ENCODE data around the gene USP22.

Gene USP22

GRCh38 chr17:20961586-20961985, 81.2 kb downstream of the USP22 start:
- Histone ChIP-seq H3K36me3 (ENCODE audit: insufficient read depth, low read length) (no peaks in the 10 kb centered on the region), H3K9me3 (ENCODE audit: control insufficient read depth, insufficient read depth, low read length) (no peaks in the 10 kb centered on the region), H3K9ac (ENCODE audit: low read depth, low read length) (no peak overlapping the region), H3K4me1 (ENCODE audit: insufficient read depth, low read length) (peaks cover 8% of the 10 kb centered on the region)

- Histone ChIP-seq H3K36me3 (ENCODE audit: insufficient read depth, low read length) (no peaks in the 10 kb centered on the region), H3K4me1 (ENCODE audit: insufficient read depth, low read length) (peaks cover 8% of the 10 kb centered on the region), H3K9me3 (ENCODE audit: control insufficient read depth, insufficient read depth, low read length) (no peaks in the 10 kb centered on the region), H3K9ac (ENCODE audit: low read depth, low read length) (no peak overlapping the region)
Observed at GRCh38 chr17:20960871-20961270, 81.9 kb downstream of the USP22 start.

GRCh38 chr17:20955427-20956323, 87.1 kb downstream of the USP22 start:
- H3K9me3 ChIP-seq (ENCODE audit: control insufficient read depth, insufficient read depth, low read length), result no peaks in the 10 kb centered on the region
- H3K36me3 ChIP-seq (ENCODE audit: insufficient read depth, low read length), result no peaks in the 10 kb centered on the region
- no peak overlapping the region for H3K9ac ChIP-seq (ENCODE audit: low read depth, low read length)
- H3K4me1 ChIP-seq (ENCODE audit: insufficient read depth, low read length), result no peaks in the 10 kb centered on the region

- H3K4me1 ChIP-seq (ENCODE audit: insufficient read depth, low read length), result no peaks in the 10 kb centered on the region
- no peak overlapping the region for H3K9ac ChIP-seq (ENCODE audit: low read depth, low read length)
- no peaks in the 10 kb centered on the region for H3K36me3 ChIP-seq (ENCODE audit: insufficient read depth, low read length)
- H3K9me3 ChIP-seq (ENCODE audit: control insufficient read depth, insufficient read depth, low read length), result no peaks in the 10 kb centered on the region
Observed at GRCh38 chr17:20954794-20955193, 88.0 kb downstream of the USP22 start.

- Histone ChIP-seq H3K9me3 (ENCODE audit: control insufficient read depth, insufficient read depth, low read length) (no peaks in the 10 kb centered on the region), H3K4me1 (ENCODE audit: insufficient read depth, low read length) (no peaks in the 10 kb centered on the region), H3K9ac (ENCODE audit: low read depth, low read length) (no peak overlapping the region), H3K36me3 (ENCODE audit: insufficient read depth, low read length) (no peaks in the 10 kb centered on the region)
Observed at GRCh38 chr17:20952183-20952582, 90.6 kb downstream of the USP22 start.

Measured in ES-I3 (cell line).